Breast epithelium (tissue), 4 donors: Measurements from ENCODE around the gene PLCG1. TPM values are rescaled to one million over a fixed set of nuclear protein-coding genes. Genes with fewer than 3 reads are reported as not detected.

Source experiments
- DNase-seq, 2 donors: peaks; one replicate each; pipeline ENCODE4 v3.0.0-alpha.2; 2019; ENCODE audit warnings: low spot score in 2 of 2
- H3K27ac ChIP-seq, 2 donors: fragments of 200-600 bp; sonication (generic) in 1 of 2; one replicate each; pipeline ENCODE4 v1.5.1; 2016 to 2019; ENCODE audit warnings: mild to moderate bottlenecking in 1 of 2
- H3K27me3 ChIP-seq, 2 donors: fragments of 200-600 bp; sonication (generic) in 1 of 2; one replicate each; pipeline versions ENCODE4 v1.5.1 to v1.6.0; 2017 to 2019; ENCODE audit warnings: control low read depth in 1 of 2, mild to moderate bottlenecking in 1 of 2
- H3K36me3 ChIP-seq: fragments of 200-600 bp; one replicate; pipeline ENCODE4 v1.5.1; 2019
- H3K4me1 ChIP-seq, 2 donors: fragments of 200-600 bp; sonication (generic); one replicate each; pipeline ENCODE4 v1.5.1; 2016 to 2019; ENCODE audit warnings: control low read depth in 1 of 2
- H3K4me3 ChIP-seq, 3 donors: fragments of 200-600 bp; sonication (generic); 1 replicate in 2 of 3; 2 replicates in 1 of 3; pipeline ENCODE4 v1.5.1; 2016 to 2019; ENCODE audit warnings: mild to moderate bottlenecking in 3 of 3, moderate library complexity in 2 of 3
- H3K9me3 ChIP-seq, 2 donors: fragments of 200-600 bp; sonication (generic) in 1 of 2; one replicate each; pipeline ENCODE4 v1.5.1; 2016 to 2019; ENCODE audit warnings: control low read depth in 1 of 2
- POLR2A ChIP-seq: fragments of 450-650 bp; IDR thresholded peaks from one replicate; pipeline ENCODE4 v1.6.1; 2016; ENCODE audit warnings: antibody characterized with exemption, mild to moderate bottlenecking, moderate library complexity
- POLR2AphosphoS5 ChIP-seq, 3 donors: sonication (generic); formaldehyde crosslinking; IDR thresholded peaks; one replicate each; pipeline ENCODE4 v1.6.1; 2017; ENCODE audit warnings: antibody characterized with exemption in 3 of 3
- intact Hi-C: fragments of 100-400 bp; cut with DNase I; formaldehyde crosslinking; loops from one replicate; pipeline ENCODE4 v1.15.1; 2023; ENCODE audit warnings: low total_unique reads
- total RNA-seq, 3 donors: library from RNA; depleted of rRNA; stranded (reverse); fragments of >200 nt; gene quantifications; one replicate each; pipeline ENCODE4 v1.1.0, GENCODE V29; 2016
- TF ChIP-seq, protein P1 (sequence below), 3 donors: fragments of 450-650 bp; IDR thresholded peaks; one replicate each; pipeline ENCODE4 v1.5.1; 2016 to 2017; ENCODE audit warnings: antibody characterized with exemption in 3 of 3, mild to moderate bottlenecking in 3 of 3, moderate library complexity in 3 of 3

The PLCG1 gene
- total RNA-seq, 3 donors from 2014 or later, result 88.5 to 132 (median 92.3) TPM

DNA sequence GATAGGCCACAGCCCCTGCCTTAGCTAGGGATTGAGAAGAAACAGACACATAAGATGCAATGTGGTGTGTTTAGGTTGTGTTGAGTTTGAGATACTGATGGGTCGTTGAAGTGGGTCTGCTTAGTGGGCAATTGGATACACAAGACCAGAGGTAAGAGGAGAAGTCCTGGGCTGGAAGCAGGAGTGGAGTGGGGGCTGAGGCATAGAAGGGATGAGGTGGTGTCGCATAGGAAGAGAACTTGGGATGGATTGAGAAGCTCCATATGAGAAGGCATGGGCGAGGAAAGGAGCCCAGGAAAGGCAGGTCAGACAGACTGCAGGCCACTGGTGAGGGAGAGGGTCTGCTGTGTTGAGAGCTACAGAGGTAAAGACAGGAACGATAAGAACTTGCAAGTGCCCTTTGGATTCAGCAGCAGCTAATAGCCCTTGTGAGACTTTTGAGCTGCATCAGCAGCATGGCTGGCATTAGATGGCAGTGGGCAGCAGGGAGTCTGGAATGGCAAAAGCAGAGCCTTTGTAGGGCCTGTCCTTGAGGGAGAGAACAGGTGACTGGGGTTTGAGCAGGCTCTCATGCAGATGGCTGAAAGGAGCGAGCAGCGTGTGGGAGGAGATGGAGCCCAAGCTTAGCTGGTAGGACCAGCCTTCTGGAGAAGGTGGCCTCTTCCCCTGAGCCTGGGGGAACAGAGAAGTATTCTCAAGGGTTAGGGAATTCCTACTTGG lies 33.2 kb downstream of the PLCG1 start:
- DNase-seq, result peak in 1 of 2 donors; percentile 20
- intact Hi-C loops, result loop anchor here (5.0 to 10.0 kb wide), 2 partner anchors 64 to 167 kb away; no protein-coding TSS in a partner anchor
- no peak overlapping the region for H3K4me3 ChIP-seq
- H3K4me1 ChIP-seq, result peaks cover 4 to 7% of the 10 kb centered on the region in 2 donors
- peak overlapping the region; percentile 25 to 77 for H3K27ac ChIP-seq
- H3K27me3 ChIP-seq, result no peaks in the 10 kb centered on the region
- H3K36me3 ChIP-seq, result peaks cover 9% of the 10 kb centered on the region
- H3K9me3 ChIP-seq, result no peaks in the 10 kb centered on the region
- TF ChIP-seq POLR2A (no peak), POLR2AphosphoS5 (IDR thresholded peaks at IDR 0.05) (no peak)
- TF ChIP-seq, protein P1, sequence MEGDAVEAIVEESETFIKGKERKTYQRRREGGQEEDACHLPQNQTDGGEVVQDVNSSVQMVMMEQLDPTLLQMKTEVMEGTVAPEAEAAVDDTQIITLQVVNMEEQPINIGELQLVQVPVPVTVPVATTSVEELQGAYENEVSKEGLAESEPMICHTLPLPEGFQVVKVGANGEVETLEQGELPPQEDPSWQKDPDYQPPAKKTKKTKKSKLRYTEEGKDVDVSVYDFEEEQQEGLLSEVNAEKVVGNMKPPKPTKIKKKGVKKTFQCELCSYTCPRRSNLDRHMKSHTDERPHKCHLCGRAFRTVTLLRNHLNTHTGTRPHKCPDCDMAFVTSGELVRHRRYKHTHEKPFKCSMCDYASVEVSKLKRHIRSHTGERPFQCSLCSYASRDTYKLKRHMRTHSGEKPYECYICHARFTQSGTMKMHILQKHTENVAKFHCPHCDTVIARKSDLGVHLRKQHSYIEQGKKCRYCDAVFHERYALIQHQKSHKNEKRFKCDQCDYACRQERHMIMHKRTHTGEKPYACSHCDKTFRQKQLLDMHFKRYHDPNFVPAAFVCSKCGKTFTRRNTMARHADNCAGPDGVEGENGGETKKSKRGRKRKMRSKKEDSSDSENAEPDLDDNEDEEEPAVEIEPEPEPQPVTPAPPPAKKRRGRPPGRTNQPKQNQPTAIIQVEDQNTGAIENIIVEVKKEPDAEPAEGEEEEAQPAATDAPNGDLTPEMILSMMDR (IDR thresholded peaks at IDR 0.05), result no peak

DNA sequence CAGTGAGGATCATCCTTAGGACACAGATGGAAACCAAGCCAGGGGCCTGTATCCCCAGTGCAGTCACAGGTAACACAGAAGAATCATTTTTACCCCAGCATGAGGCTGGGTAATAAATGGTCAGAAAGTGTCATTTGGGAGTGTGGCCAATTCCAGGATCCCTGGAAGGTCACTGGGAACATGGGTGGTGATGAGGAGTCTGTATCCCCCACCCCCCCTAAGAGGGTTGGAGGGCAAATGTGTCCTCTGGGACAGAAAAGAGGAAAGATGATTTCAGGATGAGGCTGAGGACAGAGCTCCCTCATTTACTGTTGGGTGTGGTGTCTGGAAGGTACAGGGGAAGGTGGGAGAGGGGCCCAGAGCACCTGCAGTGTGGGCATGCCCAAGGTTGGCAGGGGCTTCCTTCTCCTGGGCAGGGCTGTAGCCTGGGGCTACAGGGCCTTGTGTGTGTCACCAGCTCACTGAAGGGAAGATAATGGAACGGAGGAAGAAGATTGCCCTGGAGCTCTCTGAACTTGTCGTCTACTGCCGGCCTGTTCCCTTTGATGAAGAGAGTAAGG lies 34.5 kb downstream of the PLCG1 start:
- Histone ChIP-seq H3K36me3 (peaks cover 8% of the 10 kb centered on the region), H3K4me1 (peaks cover 4 to 7% of the 10 kb centered on the region in 2 donors), H3K9me3 (no peaks in the 10 kb centered on the region), H3K4me3 (no peak overlapping the region), H3K27ac (peak overlapping the region; percentile 66 to 94), H3K27me3 (no peaks in the 10 kb centered on the region)
- intact Hi-C loops, result loop anchor here (5.0 to 10.0 kb wide), 2 partner anchors 63 to 165 kb away; no protein-coding TSS in a partner anchor
- TF ChIP-seq, protein P1 (IDR thresholded peaks at IDR 0.05), result no peak
- TF ChIP-seq POLR2AphosphoS5 (IDR thresholded peaks at IDR 0.05), result no peak
- no peak for TF ChIP-seq POLR2A
- peak; percentile 16 to 20 for DNase-seq

DNA sequence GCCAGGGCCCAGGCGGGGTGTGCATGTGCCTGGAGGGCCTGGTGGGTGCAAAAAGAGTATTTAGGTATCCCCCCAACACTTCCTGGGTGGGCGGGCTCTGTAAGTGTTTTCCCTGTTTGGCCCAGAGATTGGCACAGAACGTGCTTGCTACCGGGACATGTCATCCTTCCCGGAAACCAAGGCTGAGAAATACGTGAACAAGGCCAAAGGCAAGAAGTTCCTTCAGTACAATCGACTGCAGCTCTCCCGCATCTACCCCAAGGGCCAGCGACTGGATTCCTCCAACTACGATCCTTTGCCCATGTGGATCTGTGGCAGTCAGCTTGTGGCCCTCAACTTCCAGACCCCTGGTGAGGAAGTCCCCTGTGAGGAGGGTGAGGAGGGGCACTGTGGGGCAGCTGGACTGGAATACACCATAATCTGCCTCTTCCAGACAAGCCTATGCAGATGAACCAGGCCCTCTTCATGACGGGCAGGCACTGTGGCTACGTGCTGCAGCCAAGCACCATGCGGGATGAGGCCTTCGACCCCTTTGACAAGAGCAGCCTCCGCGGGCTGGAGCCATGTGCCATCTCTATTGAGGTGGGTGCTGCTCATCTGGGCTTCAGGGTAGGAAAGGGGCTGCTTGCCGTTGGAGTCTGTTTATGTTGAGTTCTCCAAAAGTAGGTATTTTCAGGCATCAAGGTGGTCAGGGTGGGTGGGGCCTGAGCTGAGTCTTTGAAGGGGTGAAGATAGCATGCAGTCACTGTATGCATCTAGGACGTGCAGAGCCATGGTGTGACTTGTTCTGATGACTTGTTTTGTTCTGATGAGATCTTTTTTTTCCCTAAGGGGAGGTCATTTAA lies 35.2 kb downstream of the PLCG1 start:
- H3K4me3 ChIP-seq, result peak overlapping the region in 1 of 3 donors; percentile 31
- DNase-seq, result peak; percentile 19 to 50
- H3K27ac ChIP-seq, result peak overlapping the region; percentile 66 to 94
- no peaks in the 10 kb centered on the region for H3K27me3 ChIP-seq
- peaks cover 4 to 7% of the 10 kb centered on the region in 2 donors for H3K4me1 ChIP-seq
- H3K36me3 ChIP-seq, result peaks cover 8% of the 10 kb centered on the region
- intact Hi-C loops, result loop anchor here (5.0 to 10.0 kb wide), 2 partner anchors 62 to 165 kb away; no protein-coding TSS in a partner anchor
- H3K9me3 ChIP-seq, result no peaks in the 10 kb centered on the region
- TF ChIP-seq, protein P1 (IDR thresholded peaks at IDR 0.05), result no peak
- TF ChIP-seq POLR2A (no peak), POLR2AphosphoS5 (IDR thresholded peaks at IDR 0.05) (no peak)

DNA sequence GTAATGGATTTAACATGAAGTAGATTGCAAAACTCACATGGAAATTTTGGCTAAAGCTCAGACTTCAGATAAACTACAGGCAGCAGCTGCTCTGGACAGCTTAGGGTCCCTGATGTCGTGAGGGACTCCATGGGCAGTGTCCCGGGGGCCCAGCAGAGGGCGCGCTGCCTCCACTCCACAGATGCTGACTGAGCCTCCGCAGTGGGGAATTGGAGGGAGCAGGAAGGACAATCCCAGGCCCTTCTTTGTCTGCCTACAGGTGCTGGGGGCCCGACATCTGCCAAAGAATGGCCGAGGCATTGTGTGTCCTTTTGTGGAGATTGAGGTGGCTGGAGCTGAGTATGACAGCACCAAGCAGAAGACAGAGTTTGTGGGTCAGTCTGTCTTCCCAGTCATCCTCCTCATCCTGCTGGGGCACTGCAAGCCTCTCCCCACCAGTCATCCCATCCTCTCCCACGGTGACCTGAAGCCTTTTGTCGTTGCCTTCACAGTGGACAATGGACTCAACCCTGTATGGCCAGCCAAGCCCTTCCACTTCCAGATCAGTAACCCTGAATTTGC lies 35.9 kb downstream of the PLCG1 start:
- Histone ChIP-seq H3K9me3 (no peaks in the 10 kb centered on the region), H3K4me1 (peaks cover 4 to 7% of the 10 kb centered on the region in 2 donors), H3K36me3 (peaks cover 8% of the 10 kb centered on the region), H3K4me3 (no peak overlapping the region), H3K27ac (peak overlapping the region; percentile 73 to 94), H3K27me3 (no peaks in the 10 kb centered on the region)
- intact Hi-C loops, result loop anchor here (5.0 to 10.0 kb wide), 2 partner anchors 62 to 164 kb away; no protein-coding TSS in a partner anchor
- DNase-seq, result peak; percentile 82 to 84
- TF ChIP-seq POLR2A, result no peak
- TF ChIP-seq POLR2AphosphoS5 (IDR thresholded peaks at IDR 0.05), result peak; percentile 70 to 83 (median 71)
- TF ChIP-seq, protein P1 (IDR thresholded peaks at IDR 0.05), result peak; percentile 74 to 97 (median 96)
